NCI-H345 treated with DMSO at 0.1 percent for 48 hours (cell line): ENCODE data around the gene MARK3.

Experiments
- DNase-seq: peaks from one replicate; lab custom pipeline; 2025; ENCODE audit not compliant: unreplicated experiment; lab: John Stamatoyannopoulos, UW

The MARK3 gene

DNA sequence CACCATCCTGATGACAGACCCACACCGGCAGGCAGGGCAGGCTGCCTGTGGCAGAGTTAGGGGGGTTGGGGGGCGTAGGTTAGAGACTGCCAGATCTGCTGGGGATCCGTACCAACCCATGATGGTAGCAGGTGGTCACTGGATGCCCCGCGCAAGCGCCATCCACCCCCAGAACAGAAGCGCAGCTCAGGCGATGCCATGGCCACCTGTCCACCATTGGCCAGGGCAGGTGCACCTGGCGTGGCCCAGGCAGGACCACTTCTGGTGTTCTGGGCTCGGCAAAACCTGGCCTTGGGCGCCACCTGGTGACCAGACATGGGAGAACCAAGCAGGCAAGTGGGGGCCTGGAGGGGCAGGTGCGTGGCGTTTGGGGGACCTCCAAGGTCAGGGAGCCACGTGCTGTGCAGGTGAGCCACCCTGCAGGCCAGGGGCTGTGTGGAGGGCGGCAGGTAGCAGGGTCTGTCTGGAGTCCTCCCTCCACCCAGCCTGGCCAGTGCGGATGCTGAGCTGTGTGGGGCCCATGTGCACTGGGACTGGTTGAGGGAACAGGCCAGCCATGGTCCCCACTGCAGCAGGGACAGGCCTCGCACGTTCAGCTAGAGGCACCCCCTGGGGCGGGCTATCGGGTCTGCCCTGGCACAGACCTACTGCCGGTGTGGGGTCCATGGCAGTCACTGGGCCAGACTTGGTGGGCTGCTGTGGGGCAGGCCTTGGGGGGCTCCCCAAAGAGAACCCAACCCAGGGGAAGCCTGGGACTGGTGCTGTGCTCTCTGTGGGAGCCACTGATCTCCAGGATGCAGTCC is 161.6 kb downstream of the MARK3 start:
- peak; percentile 22 for DNase-seq

DNA sequence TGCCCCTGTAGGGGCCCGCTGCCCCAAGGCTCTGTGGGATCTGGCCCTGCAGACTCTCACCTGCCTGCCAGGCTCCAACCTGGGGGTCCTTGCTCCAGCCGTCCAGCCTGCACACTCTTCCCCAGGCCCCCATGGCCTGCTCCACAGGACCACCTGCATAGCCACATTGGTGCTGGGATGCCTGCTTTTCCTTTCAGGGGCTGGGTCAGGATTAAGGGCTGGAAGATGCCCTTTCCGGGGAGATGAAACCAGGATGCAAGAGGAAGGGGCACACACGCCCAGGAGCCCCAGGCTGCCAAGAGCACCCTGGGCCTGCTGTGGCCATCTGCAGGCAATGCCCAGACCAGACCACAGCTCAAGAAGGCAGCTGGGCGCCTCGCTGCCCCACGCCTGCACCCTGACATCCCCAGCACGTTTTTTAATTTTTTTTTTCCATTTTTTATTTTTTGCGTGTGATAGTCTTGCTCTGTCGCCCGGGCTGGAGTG is 162.3 kb downstream of the MARK3 start:
- DNase-seq = no peak

DNA sequence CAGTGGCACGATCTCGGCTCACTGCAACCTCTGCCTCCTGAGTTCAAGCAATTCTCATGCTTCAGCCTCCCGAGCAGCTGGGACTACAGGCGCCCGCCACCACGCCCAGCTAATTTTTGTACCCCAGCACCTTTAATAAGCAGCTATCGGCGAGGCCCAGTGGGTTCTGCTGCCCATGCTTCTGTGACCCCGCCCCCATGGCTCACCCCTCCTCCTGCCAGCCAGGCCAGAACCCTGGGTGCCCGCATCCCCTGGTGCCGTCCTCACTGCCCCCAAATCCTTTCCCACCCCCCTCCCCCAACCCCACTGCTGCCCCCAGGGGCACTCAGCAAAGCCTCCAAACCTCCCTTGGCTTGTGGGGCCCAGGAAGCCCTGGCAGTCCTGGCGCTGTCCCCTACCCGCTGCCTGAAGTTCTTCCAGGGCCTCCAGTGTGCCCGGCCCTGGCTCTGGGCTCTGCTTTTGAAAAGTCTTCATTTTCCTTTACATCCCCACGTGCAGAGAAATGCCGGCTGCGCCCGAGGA is 162.8 kb downstream of the MARK3 start:
- no peak for DNase-seq

DNA sequence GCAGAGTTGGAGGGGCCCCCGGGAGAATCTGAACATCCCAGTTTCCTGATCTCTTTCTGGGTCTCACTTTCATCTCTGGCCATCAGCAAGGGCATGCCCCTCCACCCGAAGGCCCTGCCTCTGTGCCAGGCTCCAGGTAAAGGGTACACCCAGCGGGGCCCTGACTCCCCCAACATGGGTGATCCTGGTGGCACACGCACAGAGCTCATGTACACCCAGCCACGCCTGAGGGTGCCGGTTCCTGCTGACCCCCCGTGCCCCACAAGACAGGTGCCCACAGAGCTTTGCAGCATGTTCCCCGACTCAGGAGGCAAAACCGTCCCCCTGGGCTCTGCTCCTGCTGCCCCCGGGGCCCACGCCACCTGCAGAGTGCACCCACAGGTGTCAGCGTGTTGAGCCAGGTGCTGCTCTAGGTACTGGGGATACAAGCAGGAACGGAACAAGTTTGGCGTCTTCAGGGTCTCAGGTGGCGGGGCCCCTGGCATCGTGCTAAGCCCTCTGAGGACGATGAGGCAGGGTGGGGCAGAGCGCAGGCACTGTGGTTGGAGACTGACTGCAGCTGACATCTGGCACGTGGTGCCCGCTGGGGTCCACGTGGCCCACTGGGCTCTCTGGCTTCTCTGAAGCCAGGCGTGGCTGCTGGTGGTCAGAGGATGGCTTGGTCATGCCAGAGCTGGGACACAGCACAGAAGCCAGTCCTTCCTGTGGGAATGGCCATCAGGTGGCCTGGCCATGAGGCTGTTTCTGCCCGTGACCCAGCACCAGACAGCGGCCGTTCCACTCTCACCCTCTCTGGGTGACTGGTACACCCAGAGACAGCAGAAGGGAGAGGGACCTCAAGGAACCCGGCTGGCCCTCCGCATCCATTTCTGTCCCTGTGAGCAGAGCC is 163.5 kb downstream of the MARK3 start:
- no peak for DNase-seq

DNA sequence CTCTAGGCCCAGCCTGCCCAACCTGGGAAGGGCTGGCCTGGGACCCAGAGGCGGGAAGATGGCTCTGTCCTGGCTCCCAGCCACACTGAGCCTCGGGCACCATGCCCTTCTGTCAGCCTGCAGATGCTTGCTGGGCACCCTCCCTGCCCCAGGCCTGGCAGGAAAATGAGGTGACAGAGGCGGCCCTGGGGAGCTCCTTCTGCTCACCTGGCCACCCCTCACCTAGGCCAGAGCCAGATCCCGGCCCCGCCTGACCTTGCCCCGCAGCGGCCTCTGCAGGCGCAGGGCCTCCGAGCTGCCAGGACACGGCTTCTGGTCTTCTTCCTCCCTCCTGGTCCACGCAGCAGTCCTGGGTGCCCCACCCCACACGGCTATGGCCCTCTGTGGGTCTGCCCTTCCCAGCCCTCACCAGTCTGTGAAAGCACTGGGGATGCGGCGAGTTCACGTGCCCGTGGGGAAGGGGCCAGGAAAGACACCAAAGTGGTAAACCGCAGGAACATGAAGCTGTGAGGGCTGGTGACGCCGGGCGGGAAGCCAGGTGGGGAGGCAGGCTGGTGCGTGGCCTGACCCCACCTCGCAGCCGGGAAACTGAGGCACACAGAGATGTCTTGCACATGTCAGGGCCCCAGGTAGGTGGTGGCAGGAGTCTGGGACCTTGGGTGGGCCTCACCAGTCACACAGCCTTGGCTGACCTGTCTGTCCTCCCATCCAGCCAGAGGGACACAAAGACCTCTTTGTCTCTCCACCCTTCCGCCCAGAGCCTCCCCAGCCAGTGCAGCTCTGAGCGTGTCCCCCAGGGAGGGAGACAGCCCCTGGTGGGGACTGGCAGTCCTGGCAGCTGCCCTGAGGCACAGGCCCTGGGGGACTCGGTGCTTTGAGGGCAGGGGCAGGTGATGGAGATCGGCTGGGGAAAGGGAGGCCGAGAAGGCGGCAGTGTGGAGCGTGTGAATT is 164.4 kb downstream of the MARK3 start:
- no peak for DNase-seq

DNA sequence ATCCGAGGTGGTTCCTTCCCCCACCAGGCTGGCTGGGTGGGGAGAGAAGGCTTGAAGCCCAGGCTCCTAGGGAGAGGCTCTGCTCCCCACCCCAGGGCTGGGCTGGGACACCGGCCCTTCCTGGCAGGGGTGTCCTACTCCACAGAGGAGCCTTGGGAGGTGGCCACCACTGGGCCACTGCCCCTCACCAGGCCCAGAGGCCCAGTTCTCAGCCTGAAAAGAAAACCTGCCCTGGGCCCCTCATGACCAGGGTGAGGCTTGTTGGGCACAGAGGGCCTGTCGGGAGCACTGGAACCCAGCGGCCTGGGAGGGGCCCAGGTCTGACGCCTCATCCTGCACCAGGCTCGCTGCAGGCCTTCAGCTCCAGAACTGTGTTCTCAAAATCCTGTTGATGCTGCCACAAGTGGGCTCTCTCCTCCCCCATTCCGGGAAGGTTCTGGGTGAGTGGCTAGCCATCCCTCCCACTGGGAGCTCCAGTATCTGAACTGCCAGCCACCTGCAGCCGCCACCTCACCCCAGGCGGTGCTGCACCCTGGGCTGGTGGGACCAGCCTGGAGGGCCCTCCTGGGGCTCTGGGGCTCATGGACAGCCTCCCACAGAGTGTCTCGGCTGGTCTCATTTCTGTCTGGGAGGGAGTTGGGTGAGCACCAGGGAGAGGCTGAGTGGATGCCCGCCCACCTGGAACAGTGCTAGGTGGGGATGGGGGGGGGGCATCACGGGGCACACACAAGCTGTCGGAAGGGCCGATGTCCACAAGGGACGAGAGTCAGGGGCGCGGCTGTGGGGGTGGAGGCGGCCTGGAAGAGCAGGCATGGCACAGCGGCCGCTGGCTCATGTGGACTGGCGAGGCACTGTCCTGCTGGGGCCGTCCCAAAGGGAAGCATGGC is 165.5 kb downstream of the MARK3 start:
- DNase-seq = peak; percentile 39

DNA sequence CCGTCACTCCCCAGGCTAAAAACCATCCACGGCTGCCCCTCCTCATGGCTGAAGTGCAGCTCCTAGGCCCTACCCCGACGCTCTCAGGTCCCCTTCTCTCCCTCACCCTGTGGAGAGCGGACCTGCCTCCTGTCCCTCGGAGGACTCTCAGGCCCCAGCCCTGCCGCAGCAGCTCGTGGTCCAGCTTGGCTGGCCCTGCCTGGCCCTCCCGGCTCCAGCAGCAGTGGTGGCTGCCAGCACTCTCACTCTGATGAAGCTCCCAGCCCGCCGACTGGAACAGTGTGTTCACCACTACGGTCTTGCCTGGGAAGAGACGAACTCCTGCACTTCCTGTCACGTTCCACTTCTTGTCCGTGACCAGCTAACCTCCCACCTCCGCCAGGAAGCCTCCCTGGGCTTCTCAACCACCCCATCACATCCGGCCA is 166.1 kb downstream of the MARK3 start:
- no peak for DNase-seq

DNA sequence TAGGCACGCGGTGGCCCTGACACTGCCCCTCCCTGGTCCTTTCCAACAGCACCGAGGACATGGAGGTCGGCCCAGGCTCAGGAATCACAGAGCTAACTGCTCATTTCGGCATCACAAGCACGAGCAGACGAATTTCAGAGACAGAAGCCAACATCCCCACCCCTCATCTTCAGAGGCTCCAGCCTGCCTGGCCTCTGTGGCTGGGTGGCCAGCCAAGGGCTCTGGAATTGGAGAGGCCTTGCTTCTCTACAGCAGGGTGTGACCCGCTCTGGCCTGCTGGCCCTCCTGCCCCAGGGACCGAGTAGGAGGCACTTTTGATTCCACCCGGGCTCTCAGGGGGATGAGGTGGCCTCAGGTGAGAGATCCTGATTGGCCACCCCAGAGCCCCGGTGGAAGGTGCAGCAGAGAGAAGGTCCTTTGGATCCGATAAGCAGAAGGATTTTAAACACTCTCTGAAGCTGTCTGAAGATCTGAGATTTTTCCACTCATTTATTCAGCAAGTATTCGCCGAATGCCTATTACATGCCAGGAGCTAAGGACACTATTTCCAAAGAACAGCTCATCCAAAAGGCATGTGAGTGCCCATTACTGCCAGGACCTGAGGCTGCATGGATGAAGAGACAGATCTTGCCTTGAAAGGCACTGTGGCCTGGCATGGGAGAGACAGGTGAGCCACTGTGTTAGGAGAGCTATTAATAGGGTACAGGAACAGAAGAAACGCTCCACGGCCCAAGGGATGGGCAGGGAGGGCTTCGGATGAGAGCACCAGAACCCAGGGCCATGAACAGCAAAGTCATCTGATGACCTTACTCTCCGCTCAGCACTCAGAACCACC is 167.0 kb downstream of the MARK3 start:
- no peak for DNase-seq

DNA sequence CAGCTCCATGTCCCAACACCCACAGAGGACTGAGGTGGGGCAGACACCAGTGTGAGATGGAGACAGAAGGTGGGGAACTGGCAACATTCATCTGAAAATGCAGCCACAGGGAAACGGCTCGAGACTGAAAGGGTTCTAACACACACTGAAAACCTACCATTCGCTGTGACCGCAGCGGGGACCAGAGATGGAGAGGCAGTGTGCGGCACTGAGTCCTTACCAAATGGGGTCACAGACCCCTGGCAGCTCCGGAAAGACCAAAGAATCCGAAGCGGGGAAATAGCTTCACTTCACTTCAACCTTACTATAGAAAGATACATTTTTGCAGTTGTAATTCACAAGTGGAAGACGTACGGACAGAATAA is 167.6 kb downstream of the MARK3 start:
- no peak for DNase-seq
